WERI-Rb-1 (cell line): ENCODE results near the gene OR2L3.

Experiments used
- DNase-seq: peaks from one replicate; pipeline ENCODE4 v3.0.0-alpha.2; 2020
- H3K27ac ChIP-seq: fragments of 250-450 bp; sonication (Bioruptor Pico); 2 replicates; pipeline ENCODE4 v1.5.1; 2020; ENCODE audit warnings: mild to moderate bottlenecking, moderate library complexity
- H3K27me3 ChIP-seq: fragments of 250-450 bp; sonication (Bioruptor Pico); 2 replicates; pipeline ENCODE4 v1.5.1; 2021; ENCODE audit warnings: mild to moderate bottlenecking, low read depth, moderate library complexity; ENCODE audit not compliant: insufficient read depth, severe bottlenecking
- H3K36me3 ChIP-seq: fragments of 250-450 bp; sonication (Bioruptor Pico); 2 replicates; pipeline ENCODE4 v1.5.1; 2020; ENCODE audit warnings: mild to moderate bottlenecking, moderate library complexity
- H3K4me3 ChIP-seq: 2 replicates; pipeline ENCODE4 v1.5.1; 2011; ENCODE audit warnings: low read depth, mild to moderate bottlenecking, control low read depth, low read length
- H3K9me3 ChIP-seq: fragments of 250-450 bp; sonication (Bioruptor Pico); 2 replicates; pipeline ENCODE4 v1.5.1; 2021; ENCODE audit warnings: mild to moderate bottlenecking, moderate library complexity; ENCODE audit not compliant: severe bottlenecking
- CTCF ChIP-seq: IDR thresholded peaks from 2 replicates; pipeline ENCODE4 v1.5.1; 2011; ENCODE audit warnings: low read depth, mild to moderate bottlenecking, control low read depth, inconsistent platforms, low read length

Gene OR2L3

GRCh38 chr1:248015803-248016202 is 30.8 kb upstream of the OR2L3 start:
- H3K9me3 ChIP-seq, result no peaks in the 10 kb centered on the region
- no peak for TF ChIP-seq CTCF
- no peak for DNase-seq

GRCh38 chr1:248029770-248030169 is 16.9 kb upstream of the OR2L3 start, which contains the start of gene OR2L2:
OR2L2 (plus strand) TSS chr1:248030070; CDS start chr1:248038268, 8,198 bp downstream.
- Histone ChIP-seq H3K27me3 (peaks cover 33% of the 10 kb centered on the region), H3K9me3 (peaks cover 9% of the 10 kb centered on the region), H3K27ac (no peak within 1 kb of the TSS), H3K4me3 (no peak within 1 kb of the TSS), H3K36me3 (no peaks in the 10 kb centered on the region)
- no peak for TF ChIP-seq CTCF
- DNase-seq, result no peak

More at GRCh38 chr1:248015803-248016202, 30.8 kb upstream of the OR2L3 start:
- no peak overlapping the region for H3K27ac ChIP-seq
- no peak overlapping the region for H3K4me3 ChIP-seq
- peaks cover 62% of the 10 kb centered on the region for H3K27me3 ChIP-seq
- H3K36me3 ChIP-seq, result no peaks in the 10 kb centered on the region

- Histone ChIP-seq H3K36me3 (no peaks in the 10 kb centered on the region), H3K27me3 (peaks cover 71% of the 10 kb centered on the region), H3K4me3 (no peak overlapping the region), H3K9me3 (no peaks in the 10 kb centered on the region), H3K27ac (no peak overlapping the region)
- DNase-seq, result no peak
- TF ChIP-seq CTCF, result no peak
These were observed 1.4 kb upstream of the OR2L3 start for GRCh38 chr1:248045209-248045608.

- no peaks in the 10 kb centered on the region for H3K9me3 ChIP-seq
- no peak for TF ChIP-seq CTCF
- H3K36me3 ChIP-seq, result no peaks in the 10 kb centered on the region
- no peak for DNase-seq
- H3K27me3 ChIP-seq, result peaks cover 64% of the 10 kb centered on the region
- H3K27ac ChIP-seq, result no peak overlapping the region
- no peak overlapping the region for H3K4me3 ChIP-seq
These were observed 372 bp downstream of the OR2L3 start for GRCh38 chr1:248047008-248047407.

GRCh38 chr1:248054671-248055070 is 8.0 kb downstream of the OR2L3 start:
- TF ChIP-seq CTCF, result no peak

GRCh38 chr1:248055261-248055660 is 8.6 kb downstream of the OR2L3 start:
- Histone ChIP-seq H3K9me3 (no peaks in the 10 kb centered on the region), H3K27ac (no peak overlapping the region), H3K27me3 (peaks cover 47% of the 10 kb centered on the region), H3K4me3 (no peak overlapping the region), H3K36me3 (no peaks in the 10 kb centered on the region)
- no peak for TF ChIP-seq CTCF
- no peak for DNase-seq

More at GRCh38 chr1:248054671-248055070, 8.0 kb downstream of the OR2L3 start:
- H3K36me3 ChIP-seq, result no peaks in the 10 kb centered on the region
- no peak for DNase-seq
- H3K4me3 ChIP-seq, result no peak overlapping the region
- peaks cover 43% of the 10 kb centered on the region for H3K27me3 ChIP-seq
- H3K27ac ChIP-seq, result no peak overlapping the region
- no peaks in the 10 kb centered on the region for H3K9me3 ChIP-seq
